Osteocyte (in vitro differentiated cells): ENCODE data around the gene MCFD2. TPM values are rescaled to one million over a fixed set of nuclear protein-coding genes. Genes with fewer than 3 reads are reported as not detected.

Experiments
- DNase-seq: peaks from one replicate; pipeline ENCODE4 v3.0.0; 2021; ENCODE audit warnings: mixed read lengths; ENCODE audit not compliant: unreplicated experiment; ENCODE audit errors: extremely low spot score
- H3K27ac Mint-ChIP-seq: one replicate; pipeline ENCODE4 v1.8.0; 2021; ENCODE audit warnings: mild to moderate bottlenecking, mixed read lengths; ENCODE audit not compliant: unreplicated experiment
- H3K27me3 Mint-ChIP-seq: one replicate; pipeline ENCODE4 v1.8.0; 2021; ENCODE audit warnings: mixed read lengths; ENCODE audit not compliant: unreplicated experiment
- H3K36me3 Mint-ChIP-seq: one replicate; pipeline ENCODE4 v1.8.0; 2021; ENCODE audit warnings: mixed read lengths; ENCODE audit not compliant: unreplicated experiment
- H3K4me1 Mint-ChIP-seq: one replicate; pipeline ENCODE4 v1.8.0; 2021; ENCODE audit warnings: mixed read lengths; ENCODE audit not compliant: unreplicated experiment
- H3K4me3 Mint-ChIP-seq: one replicate; pipeline ENCODE4 v1.8.0; 2021; ENCODE audit warnings: mild to moderate bottlenecking, moderate library complexity, mixed read lengths; ENCODE audit not compliant: unreplicated experiment
- H3K9me3 Mint-ChIP-seq: one replicate; pipeline ENCODE4 v1.8.0; 2021; ENCODE audit warnings: mixed read lengths; ENCODE audit not compliant: unreplicated experiment
- total RNA-seq: library from RNA; stranded (reverse); gene quantifications from 2 replicates; pipeline ENCODE4 v1.2.1, GENCODE V29; 2021
- TF ChIP-seq, protein P1 (sequence below): fragments of 200-600 bp; sonication (generic); IDR thresholded peaks from 2 replicates; pipeline ENCODE4 v1.5.0; 2021; ENCODE audit warnings: antibody characterized with exemption, mild to moderate bottlenecking, moderate library complexity

Gene MCFD2
- total RNA-seq, 1 donor from 2014 or later: 106 TPM

DNA sequence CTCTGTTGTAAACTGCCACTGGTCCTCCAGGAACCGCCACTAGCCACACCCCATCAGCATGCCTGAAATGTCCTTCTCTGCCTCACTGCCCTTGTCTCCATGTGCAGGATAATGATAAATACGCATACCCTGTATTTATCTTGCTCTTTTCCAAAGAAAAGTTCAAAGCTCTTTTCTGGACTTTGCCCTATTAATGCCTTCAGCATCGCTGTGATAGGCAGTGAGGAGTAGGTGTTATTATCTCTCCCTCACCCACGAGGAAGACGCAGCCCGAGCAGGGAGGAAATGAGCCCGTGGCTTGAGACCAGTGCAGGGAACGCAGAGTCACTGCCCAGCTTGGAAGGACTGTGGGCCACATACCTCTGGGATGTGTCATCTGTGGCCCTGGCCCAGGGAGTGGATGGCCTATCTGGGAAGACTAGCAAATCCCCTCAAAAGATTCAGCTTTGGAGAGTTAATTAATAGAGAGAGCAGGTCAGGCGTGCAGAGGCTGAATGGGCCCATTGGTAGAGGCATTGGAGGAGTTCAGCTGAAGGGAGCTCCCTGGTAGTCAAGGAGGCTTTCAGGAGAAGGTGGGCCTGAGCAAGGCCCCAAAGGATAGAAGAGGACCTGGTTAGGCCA, 39.5 kb upstream of the MCFD2 start:
- DNase-seq: no peak
- peaks cover 19% of the 10 kb centered on the region for H3K4me1 Mint-ChIP-seq
- TF ChIP-seq, protein P1, sequence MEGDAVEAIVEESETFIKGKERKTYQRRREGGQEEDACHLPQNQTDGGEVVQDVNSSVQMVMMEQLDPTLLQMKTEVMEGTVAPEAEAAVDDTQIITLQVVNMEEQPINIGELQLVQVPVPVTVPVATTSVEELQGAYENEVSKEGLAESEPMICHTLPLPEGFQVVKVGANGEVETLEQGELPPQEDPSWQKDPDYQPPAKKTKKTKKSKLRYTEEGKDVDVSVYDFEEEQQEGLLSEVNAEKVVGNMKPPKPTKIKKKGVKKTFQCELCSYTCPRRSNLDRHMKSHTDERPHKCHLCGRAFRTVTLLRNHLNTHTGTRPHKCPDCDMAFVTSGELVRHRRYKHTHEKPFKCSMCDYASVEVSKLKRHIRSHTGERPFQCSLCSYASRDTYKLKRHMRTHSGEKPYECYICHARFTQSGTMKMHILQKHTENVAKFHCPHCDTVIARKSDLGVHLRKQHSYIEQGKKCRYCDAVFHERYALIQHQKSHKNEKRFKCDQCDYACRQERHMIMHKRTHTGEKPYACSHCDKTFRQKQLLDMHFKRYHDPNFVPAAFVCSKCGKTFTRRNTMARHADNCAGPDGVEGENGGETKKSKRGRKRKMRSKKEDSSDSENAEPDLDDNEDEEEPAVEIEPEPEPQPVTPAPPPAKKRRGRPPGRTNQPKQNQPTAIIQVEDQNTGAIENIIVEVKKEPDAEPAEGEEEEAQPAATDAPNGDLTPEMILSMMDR: no peak
- no peaks in the 10 kb centered on the region for H3K27me3 Mint-ChIP-seq
- H3K4me3 Mint-ChIP-seq: no peak overlapping the region
- H3K9me3 Mint-ChIP-seq: no peaks in the 10 kb centered on the region
- peaks cover 32% of the 10 kb centered on the region for H3K36me3 Mint-ChIP-seq
- H3K27ac Mint-ChIP-seq: peak overlapping the region; percentile 80

DNA sequence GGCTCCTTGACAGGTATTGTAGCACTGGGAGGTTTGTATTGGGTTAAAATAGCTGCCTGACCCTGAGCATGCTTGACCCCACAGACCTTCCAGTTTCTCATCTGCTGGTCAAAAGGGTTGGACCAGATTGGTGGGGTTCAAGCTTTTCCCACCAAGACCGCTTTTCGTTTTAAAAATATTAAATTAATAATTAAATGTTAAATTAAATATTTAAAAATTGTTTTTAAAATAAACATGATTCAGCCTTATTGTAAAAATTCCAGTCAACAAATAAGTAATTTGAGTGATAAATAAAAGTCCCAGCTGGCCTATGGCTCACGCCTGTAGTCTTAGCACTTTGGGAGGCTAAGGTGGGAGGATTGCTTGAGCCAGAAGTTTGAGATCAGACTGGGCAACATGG, 36.6 kb upstream of the MCFD2 start:
- DNase-seq: no peak
- Mint-ChIP-seq H3K4me1 (peaks cover 19% of the 10 kb centered on the region), H3K4me3 (no peak overlapping the region), H3K36me3 (peaks cover 24% of the 10 kb centered on the region), H3K27ac (no peak overlapping the region), H3K9me3 (no peaks in the 10 kb centered on the region), H3K27me3 (no peaks in the 10 kb centered on the region)
- TF ChIP-seq, protein P1: no peak

DNA sequence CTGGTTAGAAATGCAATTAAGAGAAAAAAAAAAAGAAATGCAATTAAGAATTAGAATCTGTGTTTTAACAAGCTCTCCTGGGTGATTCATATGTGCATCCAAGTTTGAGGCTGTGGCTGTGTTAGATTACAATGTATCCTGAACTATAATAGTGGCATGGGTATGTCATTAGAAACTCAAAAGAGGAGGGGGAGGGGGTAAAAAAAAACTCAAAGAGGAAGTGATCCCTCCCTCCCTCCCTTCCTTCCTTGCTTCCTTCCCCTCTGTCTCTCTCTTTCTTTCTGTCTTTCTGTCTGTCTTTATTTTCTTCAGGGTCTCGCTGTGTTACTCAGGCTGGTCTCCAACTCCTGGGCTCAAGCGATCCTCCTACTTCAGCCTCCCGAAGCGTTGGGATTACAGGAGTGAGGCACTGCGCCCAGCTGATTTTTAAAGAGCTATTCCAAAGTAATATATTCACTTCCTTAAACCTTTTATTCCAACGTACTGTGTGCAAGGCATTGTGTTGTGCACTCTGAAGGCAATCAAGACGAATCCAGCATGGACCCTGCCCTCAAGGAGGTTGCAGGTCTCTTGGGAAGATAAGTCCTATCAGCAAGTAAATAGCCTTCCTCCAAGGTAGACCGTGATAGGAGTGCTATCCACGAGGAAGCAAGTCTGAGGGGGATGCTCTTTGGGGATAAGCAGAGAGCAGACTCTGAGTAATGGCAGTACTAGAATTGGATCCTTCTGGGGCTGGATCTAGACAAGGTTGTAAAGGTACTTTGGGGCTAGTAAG, 35.9 kb upstream of the MCFD2 start:
- Mint-ChIP-seq H3K4me1 (peaks cover 19% of the 10 kb centered on the region), H3K27ac (peak overlapping the region; percentile 50), H3K27me3 (no peaks in the 10 kb centered on the region), H3K9me3 (no peaks in the 10 kb centered on the region), H3K36me3 (peaks cover 23% of the 10 kb centered on the region), H3K4me3 (no peak overlapping the region)
- no peak for DNase-seq
- TF ChIP-seq, protein P1: no peak

DNA sequence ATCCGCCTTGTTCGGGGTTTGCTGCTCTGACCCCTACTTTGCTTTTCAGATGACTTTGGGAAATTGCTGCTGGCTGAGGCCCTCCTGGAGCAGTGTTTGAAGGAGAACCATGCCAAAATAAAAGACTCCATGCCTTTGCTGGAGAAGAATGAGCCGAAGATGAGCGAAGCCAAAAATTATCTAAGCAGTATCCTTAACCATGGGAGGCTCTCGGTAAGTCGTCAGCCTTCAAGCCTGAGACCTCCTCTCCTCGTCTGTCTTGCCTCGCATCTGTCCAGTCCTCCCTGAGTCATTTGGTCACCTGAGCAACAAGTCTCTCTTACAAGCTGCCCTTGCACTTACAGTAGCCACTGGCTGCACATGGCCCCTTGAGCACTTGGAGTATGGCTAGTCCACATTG, 34.7 kb upstream of the MCFD2 start:
- Mint-ChIP-seq H3K4me3 (no peak overlapping the region), H3K27ac (no peak overlapping the region), H3K36me3 (peaks cover 20% of the 10 kb centered on the region), H3K27me3 (no peaks in the 10 kb centered on the region), H3K4me1 (peaks cover 13% of the 10 kb centered on the region), H3K9me3 (no peaks in the 10 kb centered on the region)
- DNase-seq: no peak
- TF ChIP-seq, protein P1: no peak

DNA sequence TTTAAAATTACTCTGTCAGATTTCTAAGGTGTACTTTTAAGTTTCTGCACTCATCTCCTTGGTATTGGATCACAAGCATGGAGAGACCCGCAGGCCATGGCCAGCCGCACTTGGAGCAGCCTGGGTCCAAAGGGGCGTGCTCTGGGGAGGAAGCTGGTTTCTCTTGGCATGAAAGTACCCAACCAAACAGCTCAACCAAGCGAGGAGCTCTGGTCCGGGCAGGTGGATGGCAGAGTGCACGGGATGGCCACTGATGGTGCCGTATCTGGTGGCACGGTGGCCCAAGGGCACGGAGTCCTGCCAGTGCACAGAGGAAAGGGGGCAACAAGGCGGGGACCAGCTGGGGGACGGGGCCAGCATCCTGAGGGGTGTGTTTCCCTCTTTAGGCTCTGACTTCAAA, 32.2 kb upstream of the MCFD2 start:
- H3K4me3 Mint-ChIP-seq: no peak overlapping the region
- no peaks in the 10 kb centered on the region for H3K9me3 Mint-ChIP-seq
- H3K4me1 Mint-ChIP-seq: peaks cover 9% of the 10 kb centered on the region
- H3K36me3 Mint-ChIP-seq: peaks cover 16% of the 10 kb centered on the region
- no peaks in the 10 kb centered on the region for H3K27me3 Mint-ChIP-seq
- no peak for DNase-seq
- TF ChIP-seq, protein P1: no peak
- no peak overlapping the region for H3K27ac Mint-ChIP-seq
